Neural crest cell (in vitro differentiated cells): ENCODE measurements around the gene MINDY3. TPM values are rescaled to one million over a fixed set of nuclear protein-coding genes. Genes with fewer than 3 reads are reported as not detected.

Experiments
- DNase-seq: peaks from one replicate; pipeline ENCODE4 v3.0.0; 2021; ENCODE audit warnings: low read depth, mixed read lengths, low spot score
- H3K27ac Mint-ChIP-seq: one replicate; pipeline ENCODE4 v1.8.0; 2021; ENCODE audit warnings: mild to moderate bottlenecking, mixed read lengths; ENCODE audit not compliant: unreplicated experiment
- H3K27me3 Mint-ChIP-seq: 2 replicates; pipeline ENCODE4 v1.8.0; 2021; ENCODE audit warnings: low read depth, mild to moderate bottlenecking, mixed read lengths
- H3K36me3 Mint-ChIP-seq: 2 replicates; pipeline ENCODE4 v1.8.0; 2021; ENCODE audit warnings: low read depth, mild to moderate bottlenecking, mixed read lengths
- H3K4me1 Mint-ChIP-seq: 2 replicates; pipeline ENCODE4 v1.8.0; 2021; ENCODE audit warnings: mixed read lengths
- H3K4me3 Mint-ChIP-seq: one replicate; pipeline ENCODE4 v1.8.0; 2021; ENCODE audit warnings: mild to moderate bottlenecking, mixed read lengths
- H3K9me3 Mint-ChIP-seq: 2 replicates; pipeline ENCODE4 v1.8.0; 2021; ENCODE audit warnings: mixed read lengths
- CTCF ChIP-seq: fragments of 200-600 bp; sonication (generic); conservative IDR thresholded peaks from 2 replicates; pipeline ENCODE4 v1.5.0; 2021; ENCODE audit warnings: antibody characterized with exemption, mild to moderate bottlenecking
- total RNA-seq: library from RNA; stranded (reverse); gene quantifications from 2 replicates; pipeline ENCODE4 v1.2.1, GENCODE V29; 2021

MINDY3 gene
- total RNA-seq, 1 donor from 2014 or later = 22.9 TPM

- Mint-ChIP-seq H3K9me3 (peaks cover 3% of the 10 kb centered on the region), H3K27ac (no peak overlapping the region), H3K27me3 (no peaks in the 10 kb centered on the region), H3K4me3 (no peak overlapping the region), H3K36me3 (peaks cover 17% of the 10 kb centered on the region), H3K4me1 (peaks cover 19% of the 10 kb centered on the region)
- no peak for TF ChIP-seq CTCF
- DNase-seq = no peak
Observed at GRCh38 chr10:15804109-15804508, 56.2 kb downstream of the MINDY3 start.

- Mint-ChIP-seq H3K4me1 (peaks cover 4% of the 10 kb centered on the region), H3K27me3 (no peaks in the 10 kb centered on the region), H3K4me3 (no peak overlapping the region), H3K27ac (no peak overlapping the region), H3K9me3 (peaks cover 3% of the 10 kb centered on the region), H3K36me3 (peaks cover 17% of the 10 kb centered on the region)
- no peak for DNase-seq
- TF ChIP-seq CTCF = no peak
Observed at GRCh38 chr10:15802375-15802949, 57.8 kb downstream of the MINDY3 start.

GRCh38 chr10:15801641-15802040 lies 58.7 kb downstream of the MINDY3 start:
- H3K27me3 Mint-ChIP-seq = no peaks in the 10 kb centered on the region
- H3K27ac Mint-ChIP-seq = no peak overlapping the region
- H3K4me1 Mint-ChIP-seq = peaks cover 4% of the 10 kb centered on the region
- no peak for TF ChIP-seq CTCF
- H3K36me3 Mint-ChIP-seq = peaks cover 17% of the 10 kb centered on the region
- no peak for DNase-seq
- H3K9me3 Mint-ChIP-seq = peaks cover 3% of the 10 kb centered on the region
- no peak overlapping the region for H3K4me3 Mint-ChIP-seq

- Mint-ChIP-seq H3K27me3 (no peaks in the 10 kb centered on the region), H3K36me3 (peaks cover 18% of the 10 kb centered on the region), H3K4me1 (peaks cover 4% of the 10 kb centered on the region), H3K27ac (no peak overlapping the region), H3K9me3 (peaks cover 3% of the 10 kb centered on the region), H3K4me3 (no peak overlapping the region)
- TF ChIP-seq CTCF = no peak
- DNase-seq = no peak
Observed at GRCh38 chr10:15801147-15801546, 59.2 kb downstream of the MINDY3 start.

GRCh38 chr10:15797346-15797745 lies 63.0 kb downstream of the MINDY3 start:
- peaks cover 17% of the 10 kb centered on the region for H3K36me3 Mint-ChIP-seq
- no peaks in the 10 kb centered on the region for H3K27me3 Mint-ChIP-seq
- peaks cover 3% of the 10 kb centered on the region for H3K9me3 Mint-ChIP-seq
- H3K4me1 Mint-ChIP-seq = no peaks in the 10 kb centered on the region
- DNase-seq = no peak
- no peak overlapping the region for H3K27ac Mint-ChIP-seq
- H3K4me3 Mint-ChIP-seq = no peak overlapping the region
- TF ChIP-seq CTCF = no peak
